ENCODE data around the gene MCM3AP.

MCM3AP gene

GRCh38 chr21:46220847-46221246 is 64.6 kb downstream of the MCM3AP start:
- TF ChIP-seq CTCF (IDR thresholded peaks at IDR 0.05; ENCODE audit: low read depth, low read length) = no peak
- H3K4me3 ChIP-seq (ENCODE audit: low read depth, low read length) = no peak overlapping the region

GRCh38 chr21:46220275-46220810 is 65.1 kb downstream of the MCM3AP start:
- H3K4me3 ChIP-seq (ENCODE audit: low read depth, low read length) = no peak overlapping the region
- no peak for TF ChIP-seq CTCF (IDR thresholded peaks at IDR 0.05; ENCODE audit: low read depth, low read length)

GRCh38 chr21:46219591-46220239 is 65.7 kb downstream of the MCM3AP start:
- no peak for TF ChIP-seq CTCF (IDR thresholded peaks at IDR 0.05; ENCODE audit: low read depth, low read length)

GRCh38 chr21:46218906-46219590 is 66.4 kb downstream of the MCM3AP start:
- no peak for TF ChIP-seq CTCF (IDR thresholded peaks at IDR 0.05; ENCODE audit: low read depth, low read length)
- no peak overlapping the region for H3K4me3 ChIP-seq (ENCODE audit: low read depth, low read length)

More at GRCh38 chr21:46219591-46220239, 65.7 kb downstream of the MCM3AP start:
- H3K4me3 ChIP-seq (ENCODE audit: low read depth, low read length) = no peak overlapping the region

GRCh38 chr21:46217511-46218196 is 67.8 kb downstream of the MCM3AP start:
- no peak for TF ChIP-seq CTCF (IDR thresholded peaks at IDR 0.05; ENCODE audit: low read depth, low read length)
- H3K4me3 ChIP-seq (ENCODE audit: low read depth, low read length) = no peak overlapping the region

GRCh38 chr21:46216132-46216747 is 69.2 kb downstream of the MCM3AP start:
- no peak overlapping the region for H3K4me3 ChIP-seq (ENCODE audit: low read depth, low read length)
- TF ChIP-seq CTCF (IDR thresholded peaks at IDR 0.05; ENCODE audit: low read depth, low read length) = no peak
